H9 (cell line): ENCODE measurements around the gene IP6K2. TPM values are rescaled to one million over a fixed set of nuclear protein-coding genes. Genes with fewer than 3 reads are reported as not detected.
A peak's percentile ranks its signal among the peaks of the same experiment; 100 is the strongest.

Experiments used
- DNase-seq: peaks from one replicate; pipeline ENCODE4 v3.0.0-alpha.2; 2017
- H2AFZ ChIP-seq: one replicate; pipeline ENCODE4 v1.6.1; 2013; ENCODE audit warnings: mild to moderate bottlenecking, low read length, control low read depth, moderate library complexity
- H2AK5ac ChIP-seq: 2 replicates; pipeline ENCODE4 v1.6.1; 2013; ENCODE audit warnings: low read length, control low read depth, mixed read lengths; ENCODE audit not compliant: insufficient read length
- H2BK120ac ChIP-seq: one replicate; pipeline ENCODE4 v1.6.1; 2013; ENCODE audit warnings: low read depth, mild to moderate bottlenecking, low read length, control low read depth, inconsistent platforms; ENCODE audit not compliant: poor library complexity, severe bottlenecking
- H2BK12ac ChIP-seq: 2 replicates; pipeline ENCODE4 v1.6.1; 2013; ENCODE audit warnings: low read length, control low read depth, mixed read lengths, low read depth; ENCODE audit not compliant: insufficient read length
- H2BK15ac ChIP-seq: 2 replicates; pipeline ENCODE4 v1.6.1; 2013; ENCODE audit warnings: low read depth, low read length, control low read depth
- H2BK20ac ChIP-seq: one replicate; pipeline ENCODE4 v1.6.1; 2013; ENCODE audit warnings: low read depth, mild to moderate bottlenecking, low read length, control low read depth, inconsistent platforms; ENCODE audit not compliant: poor library complexity, severe bottlenecking
- H2BK5ac ChIP-seq: 2 replicates; pipeline ENCODE4 v1.6.1; 2013; ENCODE audit warnings: low read length, control low read depth, mixed read lengths; ENCODE audit not compliant: insufficient read length
- H3K14ac ChIP-seq: 2 replicates; pipeline ENCODE4 v1.6.1; 2013; ENCODE audit warnings: low read length, control low read depth; ENCODE audit not compliant: insufficient read depth
- H3K18ac ChIP-seq: 2 replicates; pipeline ENCODE4 v1.6.1; 2013; ENCODE audit warnings: low read depth, mild to moderate bottlenecking, mixed read lengths, low read length, control low read depth; ENCODE audit not compliant: insufficient read length
- H3K23ac ChIP-seq: 2 replicates; pipeline ENCODE4 v1.6.1; 2013; ENCODE audit warnings: low read length, control low read depth, mixed read lengths, low read depth; ENCODE audit not compliant: insufficient read length
- H3K23me2 ChIP-seq: 2 replicates; pipeline ENCODE4 v1.6.1; 2013; ENCODE audit warnings: low read depth, mild to moderate bottlenecking, mixed read lengths, low read length, control low read depth; ENCODE audit not compliant: insufficient read length, poor library complexity, severe bottlenecking
- H3K27ac ChIP-seq: 2 replicates; pipeline ENCODE4 v1.5.1; 2013; ENCODE audit warnings: low read length, control low read depth, mixed read lengths, low read depth; ENCODE audit not compliant: insufficient read length
- H3K27me3 ChIP-seq: 2 replicates; pipeline ENCODE4 v1.6.1; 2013; ENCODE audit warnings: low read length, control low read depth, inconsistent platforms; ENCODE audit not compliant: insufficient read depth
- H3K4ac ChIP-seq: 2 replicates; pipeline ENCODE4 v1.6.1; 2013; ENCODE audit warnings: low read depth, mild to moderate bottlenecking, control low read depth, inconsistent platforms, low read length, moderate library complexity
- H3K4me1 ChIP-seq: 2 replicates; pipeline ENCODE4 v1.6.1; 2013; ENCODE audit warnings: low read length, control low read depth, inconsistent platforms; ENCODE audit not compliant: insufficient read depth
- H3K4me2 ChIP-seq: 2 replicates; pipeline ENCODE4 v1.6.1; 2013; ENCODE audit warnings: low read length, control low read depth, mixed read lengths; ENCODE audit not compliant: insufficient read length, insufficient read depth
- H3K56ac ChIP-seq: 2 replicates; pipeline ENCODE4 v1.6.1; 2013; ENCODE audit warnings: low read depth, mild to moderate bottlenecking, mixed read lengths, low read length, control low read depth; ENCODE audit not compliant: insufficient read length
- H3K79me1 ChIP-seq: 2 replicates; pipeline ENCODE4 v1.6.1; 2013; ENCODE audit warnings: low read depth, mild to moderate bottlenecking, moderate library complexity, low read length, control low read depth, inconsistent platforms; ENCODE audit not compliant: insufficient read depth, poor library complexity, severe bottlenecking
- H3K79me2 ChIP-seq: 2 replicates; pipeline ENCODE4 v1.6.1; 2013; ENCODE audit warnings: low read length, control low read depth, inconsistent platforms; ENCODE audit not compliant: insufficient read depth
- H3K9ac ChIP-seq: 2 replicates; pipeline ENCODE4 v1.6.1; 2013; ENCODE audit warnings: low read length, control low read depth, mixed read lengths; ENCODE audit not compliant: insufficient read length; ENCODE audit errors: extremely low read depth
- H3K9me3 ChIP-seq: one replicate; pipeline ENCODE4 v1.6.1; 2013; ENCODE audit warnings: low read depth, low read length, inconsistent platforms; ENCODE audit not compliant: control insufficient read depth
- H3T11ph ChIP-seq: one replicate; pipeline ENCODE4 v1.6.1; 2013; ENCODE audit warnings: mild to moderate bottlenecking, low read length, control low read depth, inconsistent platforms
- H4K20me1 ChIP-seq: one replicate; pipeline ENCODE4 v1.6.1; 2013; ENCODE audit not compliant: control insufficient read depth, insufficient read length, insufficient read depth
- H4K5ac ChIP-seq: 2 replicates; pipeline ENCODE4 v1.6.1; 2013; ENCODE audit warnings: low read depth, mild to moderate bottlenecking, mixed read lengths, low read length, control low read depth; ENCODE audit not compliant: insufficient read length
- H4K8ac ChIP-seq: replicated peaks from 2 replicates; pipeline ENCODE4 v1.6.1; 2013; ENCODE audit warnings: low read length, control low read depth, mixed read lengths, low read depth; ENCODE audit not compliant: insufficient read length
- H4K91ac ChIP-seq: 2 replicates; pipeline ENCODE4 v1.6.1; 2013; ENCODE audit warnings: low read depth, mild to moderate bottlenecking, moderate library complexity, mixed read lengths, low read length, control low read depth; ENCODE audit not compliant: insufficient read length
- H3K27ac Mint-ChIP-seq, 3 experiments: 2 replicates in 2 of 3; 3 replicates in 1 of 3; pipeline ENCODE4 v1.8.0; 2020 to 2021; ENCODE audit warnings: mixed read lengths in 3 of 3, mild to moderate bottlenecking in 1 of 3, moderate library complexity in 1 of 3
- H3K27me3 Mint-ChIP-seq: 2 replicates; pipeline ENCODE4 v1.8.0; 2021; ENCODE audit warnings: low read depth, mild to moderate bottlenecking, moderate library complexity, mixed read lengths
- H3K36me3 Mint-ChIP-seq, 3 experiments: 2 replicates in 2 of 3; 3 replicates in 1 of 3; pipeline ENCODE4 v1.8.0; 2020 to 2021; ENCODE audit warnings: low read depth in 3 of 3, mixed read lengths in 3 of 3; ENCODE audit not compliant: insufficient read depth in 1 of 3
- H3K4me1 Mint-ChIP-seq, 2 experiments: 2 replicates each; pipeline ENCODE4 v1.8.0; 2020; ENCODE audit warnings: mixed read lengths in 2 of 2
- H3K4me3 Mint-ChIP-seq, 2 experiments: 2 replicates in 1 of 2; 3 replicates in 1 of 2; pipeline ENCODE4 v1.8.0; 2020 to 2021; ENCODE audit warnings: mild to moderate bottlenecking in 2 of 2, mixed read lengths in 2 of 2, moderate library complexity in 1 of 2
- H3K9me3 Mint-ChIP-seq, 2 experiments: 2 replicates in 1 of 2; 3 replicates in 1 of 2; pipeline ENCODE4 v1.8.0; 2020; ENCODE audit warnings: mild to moderate bottlenecking in 2 of 2, mixed read lengths in 2 of 2, moderate library complexity in 1 of 2
- WGBS: extraction: QIAGEN DNeasy Blood & Tissue Kit; methylation state at CpG from one replicate; pipeline ENCODE4 v1.1.7; 2013; ENCODE audit warnings: missing lambda C conversion rate, low lambda C conversion rate, mixed read lengths; ENCODE audit not compliant: insufficient read length; ENCODE audit errors: extremely low coverage; 5-methylcytosine and 5-hydroxymethylcytosine counted together
- total RNA-seq: library from RNA; stranded (reverse); gene quantifications from 2 replicates; pipeline ENCODE4 v1.2.1, GENCODE V29; 2021
- TF ChIP-seq, protein P1 (sequence below): fragments of 200-600 bp; sonication (generic); conservative IDR thresholded peaks from 3 replicates; pipeline ENCODE4 v1.8.0; 2021; ENCODE audit warnings: antibody characterized with exemption, mild to moderate bottlenecking

The IP6K2 gene
- total RNA-seq, 1 experiment from 2014 or later: 94.7 TPM

- peak within 1 kb of the TSS; percentile 98 for H3K18ac ChIP-seq
- no peak within 1 kb of the TSS for H3K56ac ChIP-seq
- no peaks in the 10 kb centered on the region for H4K20me1 ChIP-seq
- H3T11ph ChIP-seq: no peak within 1 kb of the TSS
- no peaks in the 10 kb centered on the region for H3K9me3 ChIP-seq
- peaks cover 16 to 17% of the 10 kb centered on the region in 2 experiments for H3K4me1 Mint-ChIP-seq
- no peak within 1 kb of the TSS for H2AFZ ChIP-seq
- H2BK20ac ChIP-seq: no peak within 1 kb of the TSS
- H3K4me2 ChIP-seq: peak within 1 kb of the TSS; percentile 76
- H3K23ac ChIP-seq: no peak within 1 kb of the TSS
- H3K79me2 ChIP-seq: no peaks in the 10 kb centered on the region
- H3K27me3 ChIP-seq: no peaks in the 10 kb centered on the region
- WGBS: no CpG with 5 or more reads among the region's 52 CpGs
- H2AK5ac ChIP-seq: no peak within 1 kb of the TSS
- no peaks in the 10 kb centered on the region for H3K4me1 ChIP-seq
- H4K91ac ChIP-seq: peak within 1 kb of the TSS; percentile 42
- peaks cover 4% of the 10 kb centered on the region; the same call in 1 of the 2 replicates for H3K27me3 Mint-ChIP-seq
- no peak within 1 kb of the TSS for H2BK15ac ChIP-seq
- peak within 1 kb of the TSS; percentile 76 for H3K27ac ChIP-seq
- H4K5ac ChIP-seq: peak within 1 kb of the TSS; percentile 94
- H3K4ac ChIP-seq: peak within 1 kb of the TSS; percentile 35; the same call in 1 of the 2 replicates
- H3K36me3 Mint-ChIP-seq: peaks cover 21 to 46% (median 38%) of the 10 kb centered on the region in 3 experiments
- DNase-seq: peak; percentile 90
- peak within 1 kb of the TSS; percentile 95 for H3K14ac ChIP-seq
- H2BK5ac ChIP-seq: peak within 1 kb of the TSS; percentile 37
- H2BK120ac ChIP-seq: peak within 1 kb of the TSS; percentile 90
- H3K27ac Mint-ChIP-seq: peak within 1 kb of the TSS; percentile 99 to 100 (median 100)
- TF ChIP-seq, protein P1, sequence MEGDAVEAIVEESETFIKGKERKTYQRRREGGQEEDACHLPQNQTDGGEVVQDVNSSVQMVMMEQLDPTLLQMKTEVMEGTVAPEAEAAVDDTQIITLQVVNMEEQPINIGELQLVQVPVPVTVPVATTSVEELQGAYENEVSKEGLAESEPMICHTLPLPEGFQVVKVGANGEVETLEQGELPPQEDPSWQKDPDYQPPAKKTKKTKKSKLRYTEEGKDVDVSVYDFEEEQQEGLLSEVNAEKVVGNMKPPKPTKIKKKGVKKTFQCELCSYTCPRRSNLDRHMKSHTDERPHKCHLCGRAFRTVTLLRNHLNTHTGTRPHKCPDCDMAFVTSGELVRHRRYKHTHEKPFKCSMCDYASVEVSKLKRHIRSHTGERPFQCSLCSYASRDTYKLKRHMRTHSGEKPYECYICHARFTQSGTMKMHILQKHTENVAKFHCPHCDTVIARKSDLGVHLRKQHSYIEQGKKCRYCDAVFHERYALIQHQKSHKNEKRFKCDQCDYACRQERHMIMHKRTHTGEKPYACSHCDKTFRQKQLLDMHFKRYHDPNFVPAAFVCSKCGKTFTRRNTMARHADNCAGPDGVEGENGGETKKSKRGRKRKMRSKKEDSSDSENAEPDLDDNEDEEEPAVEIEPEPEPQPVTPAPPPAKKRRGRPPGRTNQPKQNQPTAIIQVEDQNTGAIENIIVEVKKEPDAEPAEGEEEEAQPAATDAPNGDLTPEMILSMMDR: no peak
- H3K23me2 ChIP-seq: peaks cover 18% of the 10 kb centered on the region
- no peak within 1 kb of the TSS for H4K8ac ChIP-seq
- peak within 1 kb of the TSS; percentile 92 for H3K9ac ChIP-seq
- H3K79me1 ChIP-seq: no peaks in the 10 kb centered on the region
- H2BK12ac ChIP-seq: peak within 1 kb of the TSS; percentile 41
- peak within 1 kb of the TSS; percentile 88 to 92 for H3K4me3 Mint-ChIP-seq
- peaks cover 2 to 3% of the 10 kb centered on the region in 2 experiments; a peak in 2 of 5 replicates for H3K9me3 Mint-ChIP-seq
These were observed 54.1 kb downstream of the IP6K2 start, which contains the start of gene CELSR3 for GRCh38 chr3:48662753-48663488. CELSR3 (minus strand) TSS chr3:48662886; CDS start chr3:48662634, 252 bp downstream.
